PC-9 (cell line): ENCODE results near the gene NDUFS8.

Experiments
- EZH2 ChIP-seq: fragments of 200-600 bp; sonication (generic); IDR thresholded peaks from 2 replicates; pipeline ENCODE4 v1.8.0; 2017; ENCODE audit warnings: antibody characterized with exemption, low read depth
- TF ChIP-seq, protein P1 (sequence below): fragments of 200-600 bp; sonication (generic); conservative IDR thresholded peaks from 2 replicates; pipeline ENCODE4 v1.6.1; 2017; ENCODE audit warnings: mixed run types, antibody characterized with exemption, mild to moderate bottlenecking, moderate library complexity

GRCh38 chr11:68082481-68082880 lies 52.0 kb downstream of the NDUFS8 start:
- TF ChIP-seq, protein P1, sequence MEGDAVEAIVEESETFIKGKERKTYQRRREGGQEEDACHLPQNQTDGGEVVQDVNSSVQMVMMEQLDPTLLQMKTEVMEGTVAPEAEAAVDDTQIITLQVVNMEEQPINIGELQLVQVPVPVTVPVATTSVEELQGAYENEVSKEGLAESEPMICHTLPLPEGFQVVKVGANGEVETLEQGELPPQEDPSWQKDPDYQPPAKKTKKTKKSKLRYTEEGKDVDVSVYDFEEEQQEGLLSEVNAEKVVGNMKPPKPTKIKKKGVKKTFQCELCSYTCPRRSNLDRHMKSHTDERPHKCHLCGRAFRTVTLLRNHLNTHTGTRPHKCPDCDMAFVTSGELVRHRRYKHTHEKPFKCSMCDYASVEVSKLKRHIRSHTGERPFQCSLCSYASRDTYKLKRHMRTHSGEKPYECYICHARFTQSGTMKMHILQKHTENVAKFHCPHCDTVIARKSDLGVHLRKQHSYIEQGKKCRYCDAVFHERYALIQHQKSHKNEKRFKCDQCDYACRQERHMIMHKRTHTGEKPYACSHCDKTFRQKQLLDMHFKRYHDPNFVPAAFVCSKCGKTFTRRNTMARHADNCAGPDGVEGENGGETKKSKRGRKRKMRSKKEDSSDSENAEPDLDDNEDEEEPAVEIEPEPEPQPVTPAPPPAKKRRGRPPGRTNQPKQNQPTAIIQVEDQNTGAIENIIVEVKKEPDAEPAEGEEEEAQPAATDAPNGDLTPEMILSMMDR = no peak
- TF ChIP-seq EZH2 = no peak
